ENCODE data around the gene TMEM30B. TPM values are rescaled to one million over a fixed set of nuclear protein-coding genes. Genes with fewer than 3 reads are reported as not detected.

TMEM30B gene
- total and polyA plus RNA-seq, 2 of the 8 experiments (the other 6 are each of a cell fraction or from before 2014, with no cell fraction given), result 11.2 to 18.7 TPM

DNA sequence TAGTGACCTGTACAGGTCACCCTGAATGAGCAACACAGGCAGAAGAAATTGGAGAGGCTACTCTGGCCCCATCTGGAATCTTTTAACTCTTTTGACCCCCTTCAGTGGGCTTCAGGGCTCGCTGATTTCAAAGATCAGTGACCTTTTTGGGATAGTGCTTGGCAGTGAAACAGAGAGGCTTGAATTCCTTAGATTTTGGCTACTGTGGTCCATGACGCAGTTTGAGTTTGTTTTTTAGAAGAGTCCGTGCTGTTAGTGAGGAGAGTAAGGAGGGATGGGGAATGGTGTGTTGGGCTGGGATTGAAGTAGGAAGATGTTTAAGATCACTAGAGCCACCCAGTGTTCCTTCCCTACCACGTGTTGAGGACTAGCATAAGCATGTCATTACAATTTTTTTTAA lies 16.5 kb downstream of the TMEM30B start:
- H3K79me1 ChIP-seq (ENCODE audit: low read depth, low read length), result no peaks in the 10 kb centered on the region
- no peaks in the 10 kb centered on the region for H4K20me1 ChIP-seq (replicated peaks in 1 of 2; ENCODE audit: control insufficient read depth in 1 of 2, insufficient read depth in 2 of 2, low read length in 2 of 2)
- H4K91ac ChIP-seq (replicated peaks; ENCODE audit: insufficient read length, low read length), result no peak overlapping the region
- no peak overlapping the region for H4K8ac ChIP-seq (ENCODE audit: extremely low read depth, insufficient read depth, low read length)
- WGBS, 2 experiments (ENCODE audit: extremely low coverage in 1 of 2, insufficient coverage in 1 of 2, insufficient read length in 1 of 2, insufficient replicate concordance in 2 of 2, low coverage in 1 of 2, low lambda C conversion rate in 2 of 2, missing lambda C conversion rate in 1 of 2), result 71 to 100% methylated on average over 1 to 4 of the region's 4 CpGs
- no peak overlapping the region for H3K4me3 ChIP-seq (ENCODE audit: extremely low read depth in 1 of 4, insufficient read depth in 2 of 4, low read depth in 3 of 4, low read length in 4 of 4)
- no peak overlapping the region for H2BK120ac ChIP-seq (replicated peaks; ENCODE audit: low read depth, low read length)
- peaks cover 0 to 3% (median 0%) of the 10 kb centered on the region in 4 experiments; a peak in 1 of 7 replicates for H3K4me1 ChIP-seq (replicated peaks in 1 of 4; ENCODE audit: control insufficient read depth in 3 of 4, insufficient read depth in 4 of 4, low read length in 3 of 4)
- FAIRE-seq (no peak), DNase-seq (ENCODE audit: low read depth in 1 of 2, low spot score in 2 of 2) (no peak)
- H2AFZ ChIP-seq (ENCODE audit: low read length), result no peak overlapping the region
- H2BK20ac ChIP-seq (ENCODE audit: low read length), result no peak overlapping the region
- H3K36me3 ChIP-seq (ENCODE audit: control insufficient read depth in 2 of 4, insufficient read depth in 4 of 4, low read length in 3 of 4), result no peaks in the 10 kb centered on the region
- H3K18ac ChIP-seq (ENCODE audit: extremely low read depth, low read length), result no peak overlapping the region
- H3K9ac ChIP-seq (replicated peaks in 1 of 4; ENCODE audit: extremely low read depth in 1 of 4, low read depth in 3 of 4, low read length in 3 of 4), result no peak overlapping the region
- no peak overlapping the region for H3K4ac ChIP-seq (replicated peaks; ENCODE audit: insufficient read length, low read depth, low read length)
- H2BK5ac ChIP-seq (ENCODE audit: low read depth, low read length), result no peak overlapping the region
- CTCF ChIA-PET (ENCODE audit: partially characterized antibody), result interaction anchor here (5.3 kb wide), 1 partner anchor 20 kb away, joined by 52 read pairs; the partner anchor contains the start of gene TMEM30B
- no peak overlapping the region for H3K27ac ChIP-seq (ENCODE audit: low read depth, low read length)
- TF ChIP-seq HDAC2 (IDR thresholded peaks at IDR 0.05; ENCODE audit: borderline replicate concordance in 1 of 2, low read depth in 2 of 2, low read length in 2 of 2) (no peak), KDM1A (IDR thresholded peaks at IDR 0.05; ENCODE audit: borderline replicate concordance, low read length) (no peak), EZH2 (IDR thresholded peaks at IDR 0.05; ENCODE audit: low read depth, low read length, severe bottlenecking) (no peak), RFX5 (IDR thresholded peaks at IDR 0.05; ENCODE audit: borderline replicate concordance, low read depth, low read length) (no peak), CBX8 (IDR thresholded peaks at IDR 0.05; ENCODE audit: borderline replicate concordance, low read depth, low read length) (no peak), BACH1 (IDR thresholded peaks at IDR 0.05; ENCODE audit: low read length) (no peak), RAD21 (IDR thresholded peaks at IDR 0.05 in 1 of 2, conservative IDR thresholded peaks at IDR 0.05 in 1 of 2; ENCODE audit: low read depth in 2 of 2, low read length in 2 of 2) (no peak), ZNF274 (IDR thresholded peaks at IDR 0.05; ENCODE audit: borderline replicate concordance, extremely low read depth, low read length) (no peak), YY1 (IDR thresholded peaks at IDR 0.05; ENCODE audit: low read depth, low read length) (no peak), NRF1 (IDR thresholded peaks at IDR 0.05; ENCODE audit: low read depth, low read length) (no peak)
- H3K9me3 ChIP-seq (ENCODE audit: insufficient read depth in 2 of 2, low read depth in 1 of 2, low read length in 1 of 2), result no peaks in the 10 kb centered on the region
- peaks cover 2% of the 10 kb centered on the region; the same call in 1 of the 2 replicates for H3K23me2 ChIP-seq (ENCODE audit: low read depth, low read length)
- POLR2A ChIA-PET (ENCODE audit: partially characterized antibody), result no interaction called here
- no peak overlapping the region for H4K5ac ChIP-seq (ENCODE audit: insufficient read length, low read depth, low read length)
- H2BK15ac ChIP-seq (ENCODE audit: low read length), result no peak overlapping the region
- peaks cover 0 to 1% (median 0%) of the 10 kb centered on the region in 4 experiments; a peak in 3 of 7 replicates for H3K27me3 ChIP-seq (replicated peaks in 1 of 4; ENCODE audit: control insufficient read depth in 3 of 4, extremely low read depth in 1 of 4, insufficient read depth in 3 of 4, low read length in 3 of 4)
- no peak overlapping the region for H3K4me2 ChIP-seq (ENCODE audit: insufficient read depth in 1 of 2, low read depth in 2 of 2, low read length in 2 of 2)
- H3K79me2 ChIP-seq (ENCODE audit: control insufficient read depth in 1 of 2, insufficient read depth in 2 of 2, low read length in 2 of 2), result no peaks in the 10 kb centered on the region
- H2AK5ac ChIP-seq (ENCODE audit: low read depth, low read length), result no peak overlapping the region
- no peak overlapping the region for H3K23ac ChIP-seq (ENCODE audit: insufficient read length)
- no peak overlapping the region for H3K56ac ChIP-seq (replicated peaks; ENCODE audit: insufficient read length, low read depth, low read length)
- H3K14ac ChIP-seq (ENCODE audit: insufficient read length), result no peak overlapping the region
- H2BK12ac ChIP-seq (ENCODE audit: low read depth, low read length), result no peak overlapping the region

All from H1 (cell line).